ENCODE data around the gene CCDC194.

Gene CCDC194

DNA sequence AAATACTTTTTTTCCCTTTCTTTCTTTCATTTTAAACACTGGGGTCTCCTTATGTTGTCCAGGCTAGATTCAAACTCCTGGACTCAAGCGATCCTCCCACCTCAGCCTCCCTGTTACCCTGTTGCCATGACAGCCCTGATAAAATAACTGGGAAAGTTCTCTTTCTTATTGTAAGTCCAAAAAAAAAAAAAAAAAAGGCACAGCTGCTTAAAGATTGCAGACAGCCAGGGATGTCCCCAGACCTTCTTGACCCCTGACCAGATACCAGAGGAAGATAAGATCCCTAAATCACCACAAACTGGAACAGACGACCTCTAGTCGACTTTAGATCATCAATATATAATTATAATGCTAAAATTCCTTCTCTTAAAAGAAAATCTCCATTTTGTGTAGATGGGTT lies 24.7 kb upstream of the CCDC194 start:
- DNase-seq: no peak
- Mint-ChIP-seq H3K27ac (peak overlapping the region; percentile 95), H3K36me3 (ENCODE audit: low read depth) (peaks cover 45% of the 10 kb centered on the region), H3K27me3 (no peaks in the 10 kb centered on the region), H3K4me3 (peak overlapping the region; percentile 89), H3K9me3 (no peaks in the 10 kb centered on the region), H3K4me1 (ENCODE audit: low read depth) (peaks cover 18% of the 10 kb centered on the region)

DNA sequence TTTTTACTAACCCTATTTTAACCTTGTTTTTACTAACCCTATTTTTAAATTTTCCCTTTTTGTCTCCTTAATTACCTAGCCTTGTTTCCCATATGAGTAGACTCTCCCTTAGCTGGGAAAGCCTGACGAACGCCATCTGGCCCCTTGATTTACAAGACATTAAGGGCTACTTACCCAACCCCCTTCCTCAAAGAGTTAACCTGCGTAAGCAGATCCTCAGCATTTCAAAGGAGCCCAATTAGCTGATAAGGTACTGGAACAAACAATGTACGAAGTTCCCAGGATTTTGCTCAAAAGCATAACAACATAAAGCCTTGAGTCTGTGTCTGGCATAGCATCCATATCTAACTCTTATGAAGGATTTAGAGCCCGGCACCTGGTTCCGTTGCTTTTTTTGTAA lies 21.1 kb upstream of the CCDC194 start:
- no peak overlapping the region for H3K4me3 Mint-ChIP-seq
- peaks cover 51% of the 10 kb centered on the region for H3K36me3 Mint-ChIP-seq (ENCODE audit: low read depth)
- peaks cover 16% of the 10 kb centered on the region for H3K4me1 Mint-ChIP-seq (ENCODE audit: low read depth)
- no peak for DNase-seq
- H3K27me3 Mint-ChIP-seq: no peaks in the 10 kb centered on the region
- H3K9me3 Mint-ChIP-seq: no peaks in the 10 kb centered on the region
- H3K27ac Mint-ChIP-seq: peak overlapping the region; percentile 6

GRCh38 chr19:17414097-17414496 lies 20.1 kb upstream of the CCDC194 start:
- no peaks in the 10 kb centered on the region for H3K27me3 Mint-ChIP-seq
- DNase-seq: no peak
- peaks cover 48% of the 10 kb centered on the region for H3K36me3 Mint-ChIP-seq (ENCODE audit: low read depth)
- H3K4me3 Mint-ChIP-seq: no peak overlapping the region
- H3K4me1 Mint-ChIP-seq (ENCODE audit: low read depth): peaks cover 10% of the 10 kb centered on the region
- H3K9me3 Mint-ChIP-seq: no peaks in the 10 kb centered on the region
- H3K27ac Mint-ChIP-seq: no peak overlapping the region

DNA sequence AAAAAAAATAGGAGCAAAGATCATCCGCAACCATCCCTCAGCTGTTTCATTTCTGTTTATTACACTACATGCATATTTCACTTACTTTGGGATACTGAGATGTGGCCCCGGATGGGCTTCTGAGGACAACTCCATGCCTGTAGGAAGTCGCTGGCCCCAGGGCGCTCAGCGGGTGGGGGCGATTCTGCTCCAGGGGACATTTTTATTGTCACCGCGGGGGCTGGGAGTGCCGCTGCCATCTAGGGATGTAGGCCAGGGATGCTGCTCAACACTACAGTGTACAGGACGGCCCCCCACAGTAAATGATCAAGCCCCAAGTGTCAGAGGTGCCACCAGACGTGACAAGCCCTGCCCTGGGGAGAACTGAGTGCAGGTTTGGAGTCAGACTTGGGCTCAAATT lies 17.8 kb upstream of the CCDC194 start:
- peaks cover 17% of the 10 kb centered on the region for H3K4me1 Mint-ChIP-seq (ENCODE audit: low read depth)
- DNase-seq: no peak
- H3K27me3 Mint-ChIP-seq: no peaks in the 10 kb centered on the region
- peaks cover 50% of the 10 kb centered on the region for H3K36me3 Mint-ChIP-seq (ENCODE audit: low read depth)
- H3K4me3 Mint-ChIP-seq: no peak overlapping the region
- no peak overlapping the region for H3K27ac Mint-ChIP-seq
- H3K9me3 Mint-ChIP-seq: no peaks in the 10 kb centered on the region

- Mint-ChIP-seq H3K36me3 (ENCODE audit: low read depth) (peaks cover 54% of the 10 kb centered on the region), H3K4me1 (ENCODE audit: low read depth) (peaks cover 33% of the 10 kb centered on the region), H3K27me3 (no peaks in the 10 kb centered on the region), H3K4me3 (no peak overlapping the region), H3K27ac (no peak overlapping the region), H3K9me3 (no peaks in the 10 kb centered on the region)
- DNase-seq: no peak
Observed at GRCh38 chr19:17409990-17410389, 16.0 kb upstream of the CCDC194 start.

DNA sequence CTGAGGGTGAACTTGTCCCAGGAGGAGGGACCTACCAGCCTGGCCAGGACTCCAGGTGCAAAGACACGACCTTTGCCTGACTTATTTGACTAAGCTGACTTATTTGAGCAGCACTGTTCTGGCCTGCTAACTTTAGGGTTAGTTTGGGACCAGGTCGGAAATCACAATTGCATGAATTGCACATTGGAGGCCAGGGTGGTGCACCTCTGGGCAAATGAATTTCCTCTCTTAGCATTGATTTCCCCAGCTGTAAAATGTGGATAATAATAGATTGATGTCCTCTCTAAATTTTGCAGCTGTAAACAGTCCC lies 12.8 kb upstream of the CCDC194 start:
- H3K9me3 Mint-ChIP-seq: no peaks in the 10 kb centered on the region
- peak overlapping the region; percentile 96 for H3K27ac Mint-ChIP-seq
- no peak for DNase-seq
- H3K4me3 Mint-ChIP-seq: peak overlapping the region; percentile 81
- H3K27me3 Mint-ChIP-seq: no peaks in the 10 kb centered on the region
- peaks cover 46% of the 10 kb centered on the region for H3K4me1 Mint-ChIP-seq (ENCODE audit: low read depth)
- H3K36me3 Mint-ChIP-seq (ENCODE audit: low read depth): peaks cover 42% of the 10 kb centered on the region

DNA sequence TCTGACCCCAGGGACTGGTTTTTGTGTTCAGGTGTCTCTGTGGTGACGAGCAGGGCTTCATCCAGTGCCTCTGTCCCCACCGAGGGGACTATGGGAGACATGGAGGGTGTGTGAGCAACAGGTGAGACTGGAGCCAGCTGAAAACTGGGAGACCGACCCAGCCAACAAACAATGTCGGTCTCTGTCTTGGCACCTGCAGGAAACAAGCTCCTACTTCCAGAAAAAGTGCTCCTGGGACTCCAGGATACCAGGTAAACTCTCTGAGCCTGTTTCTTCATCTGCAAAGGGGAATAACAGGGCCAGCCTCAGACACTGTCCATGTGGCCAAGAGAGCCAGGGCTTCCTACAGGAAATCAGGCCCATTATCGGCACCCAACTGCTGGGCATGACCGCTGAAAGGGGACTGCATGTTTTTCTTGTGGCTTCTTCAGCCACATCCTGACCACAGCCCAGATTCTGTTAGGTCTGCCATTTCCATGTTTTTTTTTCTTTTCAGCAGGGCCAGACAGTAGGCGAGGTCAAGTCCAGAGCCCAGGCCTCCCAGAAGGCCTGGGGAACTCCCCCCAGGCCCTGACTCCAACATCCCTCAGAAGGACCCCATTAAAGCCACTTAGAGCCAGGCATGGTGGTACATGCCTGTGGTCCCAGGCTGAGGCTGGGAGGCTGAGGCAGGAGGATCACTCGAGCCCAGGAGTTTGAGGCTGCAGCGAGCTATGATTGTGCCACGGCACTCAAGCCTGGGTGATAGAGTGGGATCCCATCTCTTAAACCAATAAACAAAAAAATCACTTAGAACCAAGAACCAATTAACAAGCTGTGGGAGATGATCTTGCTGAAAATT lies 12.3 kb upstream of the CCDC194 start:
- H3K4me3 Mint-ChIP-seq: peak overlapping the region; percentile 81
- peak overlapping the region; percentile 96 for H3K27ac Mint-ChIP-seq
- DNase-seq: peak; percentile 34
- H3K4me1 Mint-ChIP-seq (ENCODE audit: low read depth): peaks cover 47% of the 10 kb centered on the region
- H3K36me3 Mint-ChIP-seq (ENCODE audit: low read depth): peaks cover 43% of the 10 kb centered on the region
- no peaks in the 10 kb centered on the region for H3K9me3 Mint-ChIP-seq
- no peaks in the 10 kb centered on the region for H3K27me3 Mint-ChIP-seq

DNA sequence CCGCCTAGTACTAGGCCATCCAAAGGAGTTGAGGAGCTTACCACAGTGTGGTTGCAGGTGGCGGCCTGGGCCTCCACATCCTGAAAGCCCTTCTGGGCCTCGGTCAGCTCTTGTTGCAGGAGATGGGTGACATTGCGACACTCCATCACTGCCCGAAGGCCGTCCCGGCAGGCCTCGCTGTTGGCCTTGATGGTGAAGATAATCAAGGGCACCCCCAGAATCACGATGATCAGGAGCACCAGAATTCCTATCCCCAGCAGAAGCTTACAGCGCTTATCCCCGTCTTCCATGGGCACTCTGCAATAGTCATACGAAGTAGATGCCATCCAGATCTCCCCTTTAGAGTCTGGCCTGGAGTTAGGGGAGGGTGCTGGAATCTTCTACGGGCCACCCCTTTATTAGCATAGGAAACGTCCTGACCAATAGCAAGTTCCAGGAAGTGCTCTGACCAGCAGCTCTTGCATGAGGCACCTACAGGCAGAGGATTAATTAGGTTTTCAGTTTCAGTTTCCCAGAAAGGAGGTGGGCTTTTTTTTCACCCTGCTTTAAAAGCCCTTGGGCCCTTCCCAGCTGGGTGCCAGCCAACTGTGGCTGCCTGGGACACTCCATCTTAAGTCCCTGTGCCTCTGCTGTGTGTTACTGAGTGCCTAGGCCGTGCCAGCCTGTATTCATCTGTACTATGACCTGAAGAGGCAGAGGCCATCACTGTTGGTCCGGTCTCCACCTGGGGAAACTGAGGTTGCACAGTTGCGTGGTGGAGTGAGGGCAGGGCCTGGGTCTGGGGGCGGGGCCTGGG lies 11.5 kb upstream of the CCDC194 start, which contains the start of gene BST2:
BST2 (minus strand) TSS at position 381 of the 796 bp plus-strand sequence; CDS start at position 326, 55 bp downstream.
- Mint-ChIP-seq H3K27ac (peak within 1 kb of the TSS; percentile 96), H3K9me3 (no peaks in the 10 kb centered on the region), H3K36me3 (ENCODE audit: low read depth) (peaks cover 48% of the 10 kb centered on the region), H3K4me3 (peak within 1 kb of the TSS; percentile 81), H3K4me1 (ENCODE audit: low read depth) (peaks cover 47% of the 10 kb centered on the region), H3K27me3 (no peaks in the 10 kb centered on the region)
- peak; percentile 68 for DNase-seq

GRCh38 chr19:17404621-17405249 lies 10.7 kb upstream of the CCDC194 start:
- Mint-ChIP-seq H3K4me3 (peak overlapping the region; percentile 81), H3K9me3 (no peaks in the 10 kb centered on the region), H3K27ac (peak overlapping the region; percentile 96), H3K4me1 (ENCODE audit: low read depth) (peaks cover 47% of the 10 kb centered on the region), H3K36me3 (ENCODE audit: low read depth) (peaks cover 48% of the 10 kb centered on the region), H3K27me3 (no peaks in the 10 kb centered on the region)
- peak; percentile 35 for DNase-seq

- Mint-ChIP-seq H3K4me1 (ENCODE audit: low read depth) (peaks cover 47% of the 10 kb centered on the region), H3K27me3 (no peaks in the 10 kb centered on the region), H3K9me3 (no peaks in the 10 kb centered on the region), H3K36me3 (ENCODE audit: low read depth) (peaks cover 48% of the 10 kb centered on the region), H3K4me3 (peak overlapping the region; percentile 81), H3K27ac (peak overlapping the region; percentile 96)
- DNase-seq: peak; percentile 38
Observed at GRCh38 chr19:17404015-17404414, 10.0 kb upstream of the CCDC194 start.

- peaks cover 47% of the 10 kb centered on the region for H3K4me1 Mint-ChIP-seq (ENCODE audit: low read depth)
- no peaks in the 10 kb centered on the region for H3K9me3 Mint-ChIP-seq
- peak; percentile 67 for DNase-seq
- no peaks in the 10 kb centered on the region for H3K27me3 Mint-ChIP-seq
- peak overlapping the region; percentile 81 for H3K4me3 Mint-ChIP-seq
- H3K36me3 Mint-ChIP-seq (ENCODE audit: low read depth): peaks cover 52% of the 10 kb centered on the region
- peak overlapping the region; percentile 69 for H3K27ac Mint-ChIP-seq
Observed at GRCh38 chr19:17402982-17403855, 9.2 kb upstream of the CCDC194 start.

- DNase-seq: no peak
- H3K27me3 Mint-ChIP-seq: no peaks in the 10 kb centered on the region
- H3K4me3 Mint-ChIP-seq: no peak overlapping the region
- H3K4me1 Mint-ChIP-seq (ENCODE audit: low read depth): peaks cover 34% of the 10 kb centered on the region
- no peaks in the 10 kb centered on the region for H3K9me3 Mint-ChIP-seq
- H3K27ac Mint-ChIP-seq: no peak overlapping the region
- peaks cover 52% of the 10 kb centered on the region for H3K36me3 Mint-ChIP-seq (ENCODE audit: low read depth)
Observed at GRCh38 chr19:17401628-17402027, 7.6 kb upstream of the CCDC194 start.

DNA sequence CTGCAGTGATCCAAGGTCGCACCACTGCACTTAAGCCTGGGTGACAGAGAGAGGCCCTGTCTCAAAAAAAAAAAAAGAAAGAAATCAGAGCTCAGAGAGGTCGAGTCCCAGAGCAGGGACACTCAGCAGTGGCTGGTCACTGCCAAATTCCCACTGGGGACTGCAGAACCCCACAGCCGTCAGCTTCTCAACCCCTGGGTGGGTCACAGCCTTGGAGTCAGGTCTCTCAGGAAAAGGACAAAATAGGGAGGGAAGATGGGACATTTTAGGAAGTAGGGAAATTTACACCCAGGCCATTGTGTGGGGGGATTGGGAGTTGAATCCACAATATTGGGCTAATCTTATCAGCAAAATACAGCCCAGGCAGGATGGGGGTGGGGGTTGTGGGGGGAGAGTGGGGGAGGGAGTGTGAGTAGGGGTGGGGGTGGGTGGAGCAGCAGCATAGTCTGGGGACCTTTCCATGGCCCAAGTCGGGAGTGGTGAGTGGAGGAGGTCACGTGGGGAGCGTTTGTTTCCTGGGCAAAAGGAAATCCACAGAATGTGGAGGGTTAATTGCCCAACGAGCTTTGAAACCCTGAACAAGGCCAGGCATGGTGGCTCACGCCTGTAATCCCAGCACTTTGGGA lies 5.0 kb upstream of the CCDC194 start:
- DNase-seq: no peak
- no peaks in the 10 kb centered on the region for H3K27me3 Mint-ChIP-seq
- H3K9me3 Mint-ChIP-seq: no peaks in the 10 kb centered on the region
- no peak overlapping the region for H3K4me3 Mint-ChIP-seq
- peaks cover 19% of the 10 kb centered on the region for H3K4me1 Mint-ChIP-seq (ENCODE audit: low read depth)
- H3K36me3 Mint-ChIP-seq (ENCODE audit: low read depth): peaks cover 35% of the 10 kb centered on the region
- H3K27ac Mint-ChIP-seq: no peak overlapping the region

Measured in activated T-cell treated with anti-CD3 and anti-CD28 coated beads, Interleukin-2, amount 50 U/mL, for 24 hours (primary cell).